Keratinocyte (primary cell): ENCODE results near the gene NFATC1. TPM values are rescaled to one million over a fixed set of nuclear protein-coding genes. Genes with fewer than 3 reads are reported as not detected.

Experiments
- DNase-seq: peaks from one replicate; pipeline ENCODE4 v3.0.0-alpha.2; 2011; ENCODE audit warnings: low read depth, missing footprints, low spot score
- FAIRE-seq: peaks from 2 replicates; lab custom pipeline; 2011; peaks lifted over from hg19 to GRCh38; lab: Jason Lieb, UNC
- H2AFZ ChIP-seq: 2 replicates; pipeline ENCODE4 v1.6.0; 2012; ENCODE audit warnings: low read length, control low read depth, inconsistent platforms; ENCODE audit not compliant: control insufficient read depth
- H3K27ac ChIP-seq: 2 replicates; pipeline ENCODE4 v1.5.1; 2011; ENCODE audit warnings: low read length; ENCODE audit not compliant: control insufficient read depth, insufficient read depth
- H3K27me3 ChIP-seq: 3 replicates; pipeline ENCODE4 v1.6.0; 2011; ENCODE audit warnings: low read length; ENCODE audit not compliant: control insufficient read depth, insufficient read depth; ENCODE audit errors: extremely low read depth
- H3K36me3 ChIP-seq, 2 experiments: 2 replicates in 1 of 2; 3 replicates in 1 of 2; pipeline ENCODE4 v1.5.1; 2011; ENCODE audit warnings: low read length in 2 of 2, mild to moderate bottlenecking in 1 of 2; ENCODE audit not compliant: control insufficient read depth in 2 of 2, insufficient read depth in 2 of 2; ENCODE audit errors: extremely low read depth in 1 of 2
- H3K4me1 ChIP-seq: 3 replicates; pipeline ENCODE4 v1.5.1; 2011; ENCODE audit warnings: low read length; ENCODE audit not compliant: control insufficient read depth, insufficient read depth; ENCODE audit errors: extremely low read depth
- H3K4me2 ChIP-seq: 3 replicates; pipeline ENCODE4 v1.6.0; 2011; ENCODE audit warnings: low read depth, low read length; ENCODE audit not compliant: control insufficient read depth, insufficient read depth; ENCODE audit errors: extremely low read depth
- H3K4me3 ChIP-seq, 3 experiments: fragments of 200-600 bp in 1 of 3; sonication (generic) in 1 of 3; 2 replicates in 2 of 3; 3 replicates in 1 of 3; pipeline ENCODE4 v1.5.1; 2011 to 2016; ENCODE audit warnings: low read length in 3 of 3, mild to moderate bottlenecking in 3 of 3, control low read depth in 2 of 3, inconsistent platforms in 1 of 3, low read depth in 1 of 3, mixed read lengths in 1 of 3, mixed run types in 1 of 3, moderate library complexity in 1 of 3; ENCODE audit not compliant: control insufficient read depth in 2 of 3, insufficient read depth in 2 of 3; ENCODE audit errors: extremely low read depth in 1 of 3
- H3K79me2 ChIP-seq: 2 replicates; pipeline ENCODE4 v1.6.0; 2012; ENCODE audit warnings: low read length; ENCODE audit not compliant: control insufficient read depth, insufficient read depth
- H3K9ac ChIP-seq: 3 replicates; pipeline ENCODE4 v1.6.0; 2011; ENCODE audit warnings: low read length; ENCODE audit not compliant: control insufficient read depth, insufficient read depth; ENCODE audit errors: extremely low read depth
- H3K9me1 ChIP-seq: 3 replicates; pipeline ENCODE4 v1.6.0; 2011; ENCODE audit warnings: low read length; ENCODE audit not compliant: control insufficient read depth, insufficient read depth; ENCODE audit errors: extremely low read depth
- H3K9me3 ChIP-seq: 2 replicates; pipeline ENCODE4 v1.5.1; 2012; ENCODE audit warnings: low read depth, low read length; ENCODE audit not compliant: control insufficient read depth
- H4K20me1 ChIP-seq: 3 replicates; pipeline ENCODE4 v1.6.0; 2011; ENCODE audit warnings: low read length; ENCODE audit not compliant: control insufficient read depth, insufficient read depth; ENCODE audit errors: extremely low read depth
- CTCF ChIP-seq, 3 experiments: IDR thresholded peaks in 1 of 3; conservative IDR thresholded peaks in 1 of 3; optimal IDR thresholded peaks in 1 of 3; 2 replicates in 2 of 3; 3 replicates in 1 of 3; pipeline versions ENCODE3 to v1.5.1; 2011; ENCODE audit warnings: low read length in 3 of 3, mild to moderate bottlenecking in 3 of 3, moderate library complexity in 2 of 3, control low read depth in 1 of 3, inconsistent platforms in 1 of 3; ENCODE audit not compliant: insufficient read depth in 2 of 3; ENCODE audit errors: extremely low read depth in 1 of 3
- EZH2 ChIP-seq: IDR thresholded peaks from one replicate; pipeline ENCODE4 v1.6.1; 2012; ENCODE audit warnings: inconsistent platforms, mild to moderate bottlenecking, low read length, moderate library complexity
- dilution Hi-C: fragments of 300-500 bp; cut with MboI; formaldehyde crosslinking; loops from one replicate; pipeline ENCODE4 v1.7.0; 2020; ENCODE audit warnings: low sequenced_read_pairs; ENCODE audit not compliant: extremely low pct_ligation_motif_present
- polyA plus RNA-seq, 5 experiments: library from polyadenylated mRNA; depleted of rRNA in 3 of 5; stranded (reverse) in 3 of 5; stranded (forward) in 1 of 5; unstranded in 1 of 5; fragments of >200 nt; gene quantifications; 1 replicate in 1 of 5; 2 replicates in 3 of 5; 3 replicates in 1 of 5; pipeline versions ENCODE4 v1.2.1 to v1.2.3, GENCODE V29; 2011 to 2012; ENCODE audit warnings: missing spikeins in 2 of 5, low read depth in 1 of 5, low replicate concordance in 1 of 5

The NFATC1 gene
- polyA plus RNA-seq, 1 donor (not counting 4 experiments of a cell fraction or from before 2014, with no cell fraction given), result 0.77 TPM

- no peaks in the 10 kb centered on the region for H4K20me1 ChIP-seq
- H3K9me3 ChIP-seq, result no peaks in the 10 kb centered on the region
- no peak overlapping the region for H3K4me2 ChIP-seq
- no peaks in the 10 kb centered on the region for H3K36me3 ChIP-seq
- no peak for DNase-seq
- TF ChIP-seq CTCF (optimal IDR thresholded peaks at IDR 0.05 in 1 of 3, IDR thresholded peaks at IDR 0.05 in 1 of 3, conservative IDR thresholded peaks at IDR 0.05 in 1 of 3; ENCODE audit: extremely low read depth in 1 of 3, insufficient read depth in 2 of 3, low read length in 3 of 3), result no peak
- TF ChIP-seq EZH2, result no peak
- no peak overlapping the region for H2AFZ ChIP-seq
- H3K4me3 ChIP-seq, result no peak overlapping the region
- H3K27me3 ChIP-seq, result no peaks in the 10 kb centered on the region
- H3K79me2 ChIP-seq, result no peaks in the 10 kb centered on the region
- H3K9me1 ChIP-seq, result no peaks in the 10 kb centered on the region
- dilution Hi-C loops, result no loop called here
- no peak overlapping the region for H3K9ac ChIP-seq
- H3K27ac ChIP-seq, result no peak overlapping the region
- FAIRE-seq, result no peak
- no peaks in the 10 kb centered on the region for H3K4me1 ChIP-seq
Measured at GRCh38 chr18:79439628-79440023, 43.9 kb downstream of the NFATC1 start.

DNA sequence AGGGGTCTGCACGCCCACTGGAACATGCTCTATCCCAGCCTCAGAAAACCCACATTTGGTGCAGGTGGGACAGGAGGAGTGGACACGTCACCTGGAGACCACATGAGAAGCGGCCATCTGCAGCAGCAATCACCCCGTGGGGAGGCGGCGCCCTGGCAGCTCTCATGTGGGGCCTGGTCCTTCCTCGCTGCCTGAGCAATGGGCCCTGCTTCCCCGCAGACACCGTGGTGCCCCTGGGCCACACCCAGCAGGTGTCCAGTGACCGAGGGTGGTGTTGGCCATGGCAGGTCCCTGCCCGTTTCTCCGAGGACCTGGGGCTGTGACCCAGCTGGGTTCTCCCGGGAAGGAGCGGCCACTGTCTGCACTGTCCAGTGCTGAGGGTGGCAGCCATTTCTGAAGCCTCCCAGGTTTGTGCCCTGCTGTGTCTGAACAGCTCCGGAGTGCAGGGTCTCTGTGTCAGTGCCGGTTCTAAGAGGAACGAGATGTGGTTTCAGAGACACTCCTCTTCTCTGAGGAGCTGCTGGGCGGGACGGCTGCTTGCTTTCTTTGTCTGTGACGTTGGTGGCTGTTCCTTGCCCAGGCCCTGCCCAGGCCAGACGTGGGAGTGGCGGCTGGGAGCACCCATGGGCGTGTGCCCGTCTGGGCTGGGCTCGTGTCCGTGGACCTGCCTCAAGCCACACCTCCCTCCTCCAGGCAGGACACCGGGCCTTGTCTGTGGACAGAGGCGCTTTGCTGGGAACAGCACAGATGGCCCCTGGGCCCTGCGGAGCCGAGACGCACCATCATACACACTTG lies 44.8 kb downstream of the NFATC1 start:
- dilution Hi-C loops, result no loop called here
- Histone ChIP-seq H3K27me3 (no peaks in the 10 kb centered on the region), H2AFZ (no peak overlapping the region), H4K20me1 (no peaks in the 10 kb centered on the region), H3K4me1 (no peaks in the 10 kb centered on the region), H3K9me3 (no peaks in the 10 kb centered on the region), H3K4me3 (no peak overlapping the region), H3K4me2 (no peak overlapping the region), H3K27ac (no peak overlapping the region), H3K79me2 (no peaks in the 10 kb centered on the region), H3K9ac (no peak overlapping the region), H3K36me3 (no peaks in the 10 kb centered on the region), H3K9me1 (no peaks in the 10 kb centered on the region)
- no peak for TF ChIP-seq CTCF (optimal IDR thresholded peaks at IDR 0.05 in 1 of 3, IDR thresholded peaks at IDR 0.05 in 1 of 3, conservative IDR thresholded peaks at IDR 0.05 in 1 of 3; ENCODE audit: extremely low read depth in 1 of 3, insufficient read depth in 2 of 3, low read length in 3 of 3)
- no peak for TF ChIP-seq EZH2
- FAIRE-seq, result no peak
- DNase-seq, result no peak
